SH-SY5Y (cell line): Measurements from ENCODE around the gene PLEKHG5.

Experiments
- GATA2 ChIP-seq: IDR thresholded peaks from 2 replicates; pipeline ENCODE4 v1.6.1; 2011; ENCODE audit warnings: mild to moderate bottlenecking, low read depth, low read length
- GATA3 ChIP-seq: IDR thresholded peaks from 2 replicates; pipeline ENCODE4 v1.6.1; 2011; ENCODE audit warnings: low read depth, mild to moderate bottlenecking, low read length, moderate library complexity

DNA sequence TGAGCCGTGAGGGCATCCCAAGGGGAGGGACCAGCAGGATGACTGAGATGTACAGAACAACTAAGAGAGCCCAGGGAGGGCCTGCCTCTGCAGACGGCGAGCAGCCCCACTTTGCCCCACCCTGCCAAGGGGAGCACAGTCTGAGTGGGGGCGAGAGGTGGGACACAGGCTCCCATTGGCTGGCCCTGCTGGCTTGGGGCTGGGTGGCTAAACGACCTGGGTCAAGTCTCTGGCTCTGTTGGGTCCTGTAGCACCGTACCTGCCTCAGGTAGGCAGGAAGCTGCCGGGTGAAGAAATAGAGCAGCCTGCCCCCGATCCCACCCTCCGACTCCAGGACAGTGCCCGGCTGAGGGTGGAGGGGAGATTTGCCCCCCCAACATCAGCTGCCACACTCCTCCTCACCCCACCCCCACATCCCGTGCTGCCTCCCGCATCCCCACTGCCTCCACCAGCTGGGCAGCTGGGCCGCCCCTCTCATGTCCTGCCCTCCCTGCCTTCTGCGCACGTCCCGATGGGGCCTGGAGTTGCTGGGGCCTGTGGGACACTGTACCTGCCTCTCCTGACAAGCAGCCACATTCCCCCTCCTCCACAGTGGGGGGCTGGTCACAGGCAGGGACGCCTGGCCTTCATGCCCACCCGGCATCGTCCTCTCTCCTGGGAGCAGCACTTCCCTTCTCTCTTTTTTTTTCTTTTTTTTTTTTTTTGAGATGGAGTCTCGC lies 12.6 kb upstream of the PLEKHG5 start:
- TF ChIP-seq GATA3 (no peak), GATA2 (no peak)
